GM11168 (cell line): ENCODE results near the gene SH3GLB1.

Source experiments
- in situ Hi-C: fragments of 300-500 bp; cut with MboI; formaldehyde crosslinking; loops from one replicate; pipeline ENCODE4 v1.12.0; 2022; ENCODE audit warnings: low sequenced_read_pairs; ENCODE audit not compliant: unreplicated experiment

Gene SH3GLB1

GRCh38 chr1:86731416-86731815 is 27.0 kb downstream of the SH3GLB1 start:
- in situ Hi-C loops = no loop called here

- in situ Hi-C loops = no loop called here
Measured at GRCh38 chr1:86733340-86733739, 29.0 kb downstream of the SH3GLB1 start.

GRCh38 chr1:86739648-86740509 is 35.5 kb downstream of the SH3GLB1 start:
- in situ Hi-C loops = loop anchor here (5.0 kb wide), 1 partner anchor 33 kb away; no protein-coding TSS in a partner anchor

GRCh38 chr1:86741947-86742572 is 37.7 kb downstream of the SH3GLB1 start:
- in situ Hi-C loops = loop anchor here (5.0 kb wide), 1 partner anchor 35 kb away; no protein-coding TSS in a partner anchor

- in situ Hi-C loops = no loop called here
Measured at GRCh38 chr1:86747304-86747703, 42.9 kb downstream of the SH3GLB1 start.

GRCh38 chr1:86748622-86749373 is 44.4 kb downstream of the SH3GLB1 start:
- in situ Hi-C loops = no loop called here

- in situ Hi-C loops = no loop called here
Measured at GRCh38 chr1:86750076-86750475, 45.7 kb downstream of the SH3GLB1 start.

- in situ Hi-C loops = no loop called here
Measured at GRCh38 chr1:86750530-86750929, 46.2 kb downstream of the SH3GLB1 start.

GRCh38 chr1:86751923-86752322 is 47.5 kb downstream of the SH3GLB1 start:
- in situ Hi-C loops = no loop called here

- in situ Hi-C loops = no loop called here
Measured at GRCh38 chr1:86753700-86754099, 49.3 kb downstream of the SH3GLB1 start.

GRCh38 chr1:86754265-86754974 is 50.0 kb downstream of the SH3GLB1 start:
- in situ Hi-C loops = no loop called here

GRCh38 chr1:86756062-86756406 is 51.7 kb downstream of the SH3GLB1 start:
- in situ Hi-C loops = no loop called here

GRCh38 chr1:86757272-86757984 is 53.1 kb downstream of the SH3GLB1 start:
- in situ Hi-C loops = no loop called here

GRCh38 chr1:86758570-86758969 is 54.2 kb downstream of the SH3GLB1 start:
- in situ Hi-C loops = no loop called here

GRCh38 chr1:86760199-86760598 is 55.8 kb downstream of the SH3GLB1 start:
- in situ Hi-C loops = no loop called here

- in situ Hi-C loops = no loop called here
Measured at GRCh38 chr1:86762336-86762735, 58.0 kb downstream of the SH3GLB1 start.

GRCh38 chr1:86764523-86764922 is 60.1 kb downstream of the SH3GLB1 start:
- in situ Hi-C loops = no loop called here

- in situ Hi-C loops = no loop called here
Measured at GRCh38 chr1:86765073-86765472, 60.7 kb downstream of the SH3GLB1 start.

GRCh38 chr1:86765674-86766073 is 61.3 kb downstream of the SH3GLB1 start:
- in situ Hi-C loops = no loop called here

GRCh38 chr1:86768554-86768953 is 64.2 kb downstream of the SH3GLB1 start:
- in situ Hi-C loops = no loop called here
